K562 (cell line): ENCODE results near the gene DYTN. TPM values are rescaled to one million over a fixed set of nuclear protein-coding genes. Genes with fewer than 3 reads are reported as not detected.

Source experiments
- GATAD2A ChIP-seq: fragments of 450-650 bp; IDR thresholded peaks from 2 replicates; pipeline ENCODE4 v1.6.1; 2017
- L3MBTL2 ChIP-seq: fragments of 450-650 bp; IDR thresholded peaks from 2 replicates; pipeline ENCODE4 v1.6.1; 2016; ENCODE audit warnings: mild to moderate bottlenecking, moderate library complexity
- LCOR ChIP-seq: sonication (generic); formaldehyde crosslinking; IDR thresholded peaks from 2 replicates; pipeline ENCODE4 v1.8.0; 2022; ENCODE audit warnings: mild to moderate bottlenecking, missing genetic modification reagents
- MEIS2 ChIP-seq: fragments of 450-650 bp; IDR thresholded peaks from 2 replicates; pipeline ENCODE4 v1.6.1; 2014; ENCODE audit warnings: mild to moderate bottlenecking; ENCODE audit not compliant: partially characterized antibody
- NFIX ChIP-seq: fragments of 250-450 bp; sonication (Bioruptor Pico); IDR thresholded peaks from 2 replicates; pipeline ENCODE4 v1.4.0; 2020; ENCODE audit warnings: low read depth, mild to moderate bottlenecking, moderate library complexity
- POLR2B ChIP-seq: fragments of 450-650 bp; IDR thresholded peaks from 2 replicates; pipeline ENCODE4 v1.6.1; 2018; ENCODE audit warnings: low read depth; ENCODE audit not compliant: partially characterized antibody
- POU5F1 ChIP-seq: fragments of 150-350 bp; IDR thresholded peaks from 2 replicates; pipeline ENCODE4 v1.6.1; 2014; ENCODE audit warnings: borderline replicate concordance, low read length, low read depth, mild to moderate bottlenecking; ENCODE audit not compliant: partially characterized antibody
- SNAPC5 ChIP-seq: fragments of 250-450 bp; sonication (Bioruptor Pico); IDR thresholded peaks from 2 replicates; pipeline ENCODE4 v1.8.0; 2021; ENCODE audit warnings: moderate library complexity, mild to moderate bottlenecking, inconsistent platforms
- TAF9B ChIP-seq: fragments of 450-650 bp; IDR thresholded peaks from 2 replicates; pipeline ENCODE4 v1.6.1; 2018; ENCODE audit warnings: mild to moderate bottlenecking; ENCODE audit not compliant: partially characterized antibody
- ZNF407 ChIP-seq: fragments of 450-650 bp; IDR thresholded peaks from 2 replicates; pipeline ENCODE4 v1.6.1; 2016; ENCODE audit warnings: low read depth
- ZNF511 ChIP-seq: sonication (generic); formaldehyde crosslinking; IDR thresholded peaks from 2 replicates; pipeline ENCODE4 v1.8.0; 2022; ENCODE audit warnings: mild to moderate bottlenecking, missing genetic modification reagents
- polyA plus RNA-seq, 8 experiments: library from polyadenylated mRNA; depleted of rRNA in 4 of 8; stranded (reverse) in 5 of 8; unstranded in 3 of 8; fragments of >200 nt; fragmentation: Nextera tagmentation in 2 of 8; fragmentation: Illumina TruSeq in 1 of 8; extraction: Ambion mirVana in 2 of 8; extraction: Trizol in 1 of 8; gene quantifications; 2 replicates each; pipeline versions ENCODE4 v1.2.1 to v1.2.3, GENCODE V29; 2011 to 2014; ENCODE audit warnings: inconsistent platforms in 1 of 8, missing spikeins in 1 of 8
- total RNA-seq, 7 experiments: library from RNA; depleted of rRNA in 6 of 7; stranded (reverse); fragments of >200 nt in 6 of 7; fragmentation: Illumina TruSeq in 2 of 7; extraction: Trizol in 2 of 7; gene quantifications; 2 replicates each; pipeline versions ENCODE4 v1.2.1 to v1.2.3, GENCODE V29; 2011 to 2021; ENCODE audit warnings: low replicate concordance in 1 of 7
- TF ChIP-seq, protein P1 (sequence below): sonication (generic); formaldehyde crosslinking; IDR thresholded peaks from 2 replicates; pipeline ENCODE4 v1.8.0; 2022; ENCODE audit warnings: mild to moderate bottlenecking, missing genetic modification reagents

DYTN gene
- total and polyA plus RNA-seq, 9 of the 15 experiments (the other 6 are each of a cell fraction or from before 2014, with no cell fraction given) = not detected

DNA sequence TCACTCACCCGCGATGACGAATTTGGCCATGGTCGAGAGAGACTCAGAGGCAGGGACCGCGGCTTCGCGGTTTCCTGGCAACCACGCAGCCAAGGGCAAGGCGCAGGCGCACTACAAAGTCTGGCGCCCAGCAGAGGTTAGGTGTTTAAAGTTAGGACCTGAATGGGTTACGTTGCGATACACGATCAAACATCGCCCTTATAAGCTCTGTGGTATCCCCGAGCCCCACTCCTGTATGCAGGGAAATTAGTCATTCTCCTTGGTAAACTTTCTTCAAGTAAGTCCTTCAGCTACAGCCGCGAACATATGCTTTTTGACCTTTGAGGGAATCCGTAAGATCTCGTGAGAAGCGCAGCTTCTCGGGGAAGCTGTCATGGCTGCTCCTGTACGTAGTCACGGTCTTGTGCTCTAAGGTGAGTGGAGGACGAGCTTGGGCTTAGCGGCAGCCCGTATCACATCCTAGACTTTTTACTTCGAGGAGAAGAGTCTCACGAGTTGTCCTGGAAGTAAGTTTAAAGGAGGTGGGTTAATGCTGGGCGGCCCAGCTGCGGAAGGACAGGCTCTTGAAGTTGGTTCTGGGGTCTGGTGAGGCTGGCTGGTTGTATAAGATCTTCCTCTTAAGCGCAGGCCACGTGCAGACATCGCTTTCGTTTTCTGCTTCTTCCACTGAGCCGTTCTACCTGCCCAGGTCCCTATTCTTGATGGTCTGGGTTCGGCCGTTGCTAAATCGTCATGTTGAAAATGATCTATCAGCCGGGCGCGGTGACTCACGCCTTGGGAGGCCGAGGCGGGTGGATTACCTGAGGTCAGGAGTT is 47.3 kb upstream of the DYTN start, which contains the start of the genes FASTKD2 and MDH1B (continued):
- TF ChIP-seq POU5F1 (peak; percentile 72), TAF9B (peak; percentile 73), ZNF407 (peak; percentile 96), LCOR (CRISPR knock-in tag) (peak; percentile 73), POLR2B (peak; percentile 69), ZNF511 (CRISPR knock-in tag) (0 out of 2 replicates have a peak, but pooled peaks have one; percentile 43), NFIX (no peak), GATAD2A (no peak), MEIS2 (peak; percentile 20), L3MBTL2 (peak; percentile 74), SNAPC5 (CRISPR knock-in tag) (no peak)
- TF ChIP-seq, protein P1, sequence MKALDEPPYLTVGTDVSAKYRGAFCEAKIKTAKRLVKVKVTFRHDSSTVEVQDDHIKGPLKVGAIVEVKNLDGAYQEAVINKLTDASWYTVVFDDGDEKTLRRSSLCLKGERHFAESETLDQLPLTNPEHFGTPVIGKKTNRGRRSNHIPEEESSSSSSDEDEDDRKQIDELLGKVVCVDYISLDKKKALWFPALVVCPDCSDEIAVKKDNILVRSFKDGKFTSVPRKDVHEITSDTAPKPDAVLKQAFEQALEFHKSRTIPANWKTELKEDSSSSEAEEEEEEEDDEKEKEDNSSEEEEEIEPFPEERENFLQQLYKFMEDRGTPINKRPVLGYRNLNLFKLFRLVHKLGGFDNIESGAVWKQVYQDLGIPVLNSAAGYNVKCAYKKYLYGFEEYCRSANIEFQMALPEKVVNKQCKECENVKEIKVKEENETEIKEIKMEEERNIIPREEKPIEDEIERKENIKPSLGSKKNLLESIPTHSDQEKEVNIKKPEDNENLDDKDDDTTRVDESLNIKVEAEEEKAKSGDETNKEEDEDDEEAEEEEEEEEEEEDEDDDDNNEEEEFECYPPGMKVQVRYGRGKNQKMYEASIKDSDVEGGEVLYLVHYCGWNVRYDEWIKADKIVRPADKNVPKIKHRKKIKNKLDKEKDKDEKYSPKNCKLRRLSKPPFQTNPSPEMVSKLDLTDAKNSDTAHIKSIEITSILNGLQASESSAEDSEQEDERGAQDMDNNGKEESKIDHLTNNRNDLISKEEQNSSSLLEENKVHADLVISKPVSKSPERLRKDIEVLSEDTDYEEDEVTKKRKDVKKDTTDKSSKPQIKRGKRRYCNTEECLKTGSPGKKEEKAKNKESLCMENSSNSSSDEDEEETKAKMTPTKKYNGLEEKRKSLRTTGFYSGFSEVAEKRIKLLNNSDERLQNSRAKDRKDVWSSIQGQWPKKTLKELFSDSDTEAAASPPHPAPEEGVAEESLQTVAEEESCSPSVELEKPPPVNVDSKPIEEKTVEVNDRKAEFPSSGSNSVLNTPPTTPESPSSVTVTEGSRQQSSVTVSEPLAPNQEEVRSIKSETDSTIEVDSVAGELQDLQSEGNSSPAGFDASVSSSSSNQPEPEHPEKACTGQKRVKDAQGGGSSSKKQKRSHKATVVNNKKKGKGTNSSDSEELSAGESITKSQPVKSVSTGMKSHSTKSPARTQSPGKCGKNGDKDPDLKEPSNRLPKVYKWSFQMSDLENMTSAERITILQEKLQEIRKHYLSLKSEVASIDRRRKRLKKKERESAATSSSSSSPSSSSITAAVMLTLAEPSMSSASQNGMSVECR = peak; percentile 83
